A549 (cell line): ENCODE measurements around the gene FAM89B.

Source experiments
- CBX8 ChIP-seq: fragments of 200-600 bp; sonication (generic); IDR thresholded peaks from 2 replicates; pipeline ENCODE4 v1.6.1; 2016
- CHD4 ChIP-seq: fragments of 200-600 bp; sonication (generic); IDR thresholded peaks from 2 replicates; pipeline ENCODE4 v1.6.1; 2016; ENCODE audit warnings: antibody characterized with exemption, mild to moderate bottlenecking, borderline replicate concordance
- EP300 ChIP-seq, 2 experiments: fragments of >200 bp; sonication (Bioruptor Twin); formaldehyde crosslinking; IDR thresholded peaks; 2 replicates in 1 of 2; 3 replicates in 1 of 2; pipeline ENCODE4 v1.6.1; 2016 to 2017
- HDAC2 ChIP-seq: fragments of 200-600 bp; sonication (generic); IDR thresholded peaks from 2 replicates; pipeline ENCODE4 v1.6.1; 2016
- POLR2A ChIP-seq: IDR thresholded peaks from 2 replicates; pipeline ENCODE4 v1.6.1; 2012; ENCODE audit warnings: mild to moderate bottlenecking, low read length
- RAD21 ChIP-seq, 2 experiments: fragments of >200 bp in 1 of 2; sonication (Bioruptor Twin) in 1 of 2; formaldehyde crosslinking in 1 of 2; IDR thresholded peaks in 1 of 2; conservative IDR thresholded peaks in 1 of 2; 2 replicates in 1 of 2; 3 replicates in 1 of 2; pipeline ENCODE4 v1.6.1; 2012 to 2018; ENCODE audit warnings: inconsistent platforms in 1 of 2
- TF ChIP-seq, protein P1 (sequence below): fragments of >200 bp; sonication (Bioruptor Twin); formaldehyde crosslinking; IDR thresholded peaks from 3 replicates; pipeline ENCODE4 v1.5.1; 2016
- TF ChIP-seq, protein P2 (sequence below): IDR thresholded peaks from 2 replicates; pipeline ENCODE4 v1.6.1; 2012

DNA sequence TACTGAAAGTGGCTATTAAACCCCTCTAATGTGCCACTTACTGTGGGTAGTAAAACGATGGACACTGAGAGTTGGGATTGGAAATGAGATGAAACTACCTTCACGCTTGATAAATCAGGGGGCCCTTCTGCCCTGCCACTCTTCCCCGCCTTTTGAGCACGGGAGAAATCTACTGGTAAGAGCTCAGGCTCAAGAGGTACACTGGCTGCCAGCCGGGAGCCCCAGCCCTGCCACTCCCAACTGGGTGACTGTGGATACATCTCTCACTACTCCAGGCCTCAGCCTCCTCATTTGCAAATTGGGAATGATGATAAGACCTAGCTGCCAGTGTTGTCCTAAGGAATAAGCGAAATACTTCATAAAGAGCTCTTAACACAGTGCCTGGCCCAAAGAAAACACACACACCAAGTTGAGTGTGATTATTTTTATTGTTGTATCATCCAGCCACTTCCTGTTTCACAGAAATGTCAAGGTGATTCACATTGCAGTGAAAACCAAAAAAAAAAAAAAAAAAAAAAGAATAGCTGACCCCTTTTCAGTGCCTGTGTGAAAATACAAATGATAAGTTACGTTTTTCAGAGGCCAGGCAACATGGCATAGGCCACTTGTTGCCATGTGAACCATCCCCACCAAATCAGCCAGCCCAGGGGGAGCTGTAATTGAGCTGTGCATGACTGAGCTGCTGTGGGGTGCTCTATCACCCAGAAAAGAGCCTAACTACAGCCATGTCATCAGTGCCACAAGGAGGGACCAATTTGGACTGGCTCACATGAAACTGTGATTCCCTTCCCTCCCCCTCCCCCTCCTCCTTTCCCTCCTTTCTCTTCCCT is 6.5 kb upstream of the FAM89B start:
- TF ChIP-seq EP300 (IDR thresholded peaks at IDR 0.05) (no peak), HDAC2 (no peak), CHD4 (no peak), CBX8 (no peak), POLR2A (no peak), RAD21 (conservative IDR thresholded peaks at IDR 0.05 in 1 of 2, IDR thresholded peaks at IDR 0.05 in 1 of 2) (no peak)
- TF ChIP-seq, protein P1, sequence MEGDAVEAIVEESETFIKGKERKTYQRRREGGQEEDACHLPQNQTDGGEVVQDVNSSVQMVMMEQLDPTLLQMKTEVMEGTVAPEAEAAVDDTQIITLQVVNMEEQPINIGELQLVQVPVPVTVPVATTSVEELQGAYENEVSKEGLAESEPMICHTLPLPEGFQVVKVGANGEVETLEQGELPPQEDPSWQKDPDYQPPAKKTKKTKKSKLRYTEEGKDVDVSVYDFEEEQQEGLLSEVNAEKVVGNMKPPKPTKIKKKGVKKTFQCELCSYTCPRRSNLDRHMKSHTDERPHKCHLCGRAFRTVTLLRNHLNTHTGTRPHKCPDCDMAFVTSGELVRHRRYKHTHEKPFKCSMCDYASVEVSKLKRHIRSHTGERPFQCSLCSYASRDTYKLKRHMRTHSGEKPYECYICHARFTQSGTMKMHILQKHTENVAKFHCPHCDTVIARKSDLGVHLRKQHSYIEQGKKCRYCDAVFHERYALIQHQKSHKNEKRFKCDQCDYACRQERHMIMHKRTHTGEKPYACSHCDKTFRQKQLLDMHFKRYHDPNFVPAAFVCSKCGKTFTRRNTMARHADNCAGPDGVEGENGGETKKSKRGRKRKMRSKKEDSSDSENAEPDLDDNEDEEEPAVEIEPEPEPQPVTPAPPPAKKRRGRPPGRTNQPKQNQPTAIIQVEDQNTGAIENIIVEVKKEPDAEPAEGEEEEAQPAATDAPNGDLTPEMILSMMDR: no peak
- TF ChIP-seq, protein P2, sequence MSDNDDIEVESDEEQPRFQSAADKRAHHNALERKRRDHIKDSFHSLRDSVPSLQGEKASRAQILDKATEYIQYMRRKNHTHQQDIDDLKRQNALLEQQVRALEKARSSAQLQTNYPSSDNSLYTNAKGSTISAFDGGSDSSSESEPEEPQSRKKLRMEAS: no peak
